ENCODE measurements around the gene STUB1.

GRCh38 chr16:694187-694862 lies 14.1 kb downstream of the STUB1 start:
- TF ChIP-seq SUZ12 (IDR thresholded peaks at IDR 0.05; ENCODE audit: extremely low read depth, insufficient read depth, insufficient read length) (no peak), ZNF274 (IDR thresholded peaks at IDR 0.05; ENCODE audit: low read depth, low read length) (no peak)

Measured in NT2/D1 (cell line).